Hematopoietic multipotent progenitor cell treated with erythropoietin and hydrocortisone succinate and interleukin-3 and kit ligand, for 4 days (in vitro differentiated cells): ENCODE measurements around the gene TRAM2.

ENCODE experiments used
- DNase-seq: peaks from one replicate; pipeline ENCODE4 v3.0.0-alpha.2; 2015

TRAM2 gene, protein sequence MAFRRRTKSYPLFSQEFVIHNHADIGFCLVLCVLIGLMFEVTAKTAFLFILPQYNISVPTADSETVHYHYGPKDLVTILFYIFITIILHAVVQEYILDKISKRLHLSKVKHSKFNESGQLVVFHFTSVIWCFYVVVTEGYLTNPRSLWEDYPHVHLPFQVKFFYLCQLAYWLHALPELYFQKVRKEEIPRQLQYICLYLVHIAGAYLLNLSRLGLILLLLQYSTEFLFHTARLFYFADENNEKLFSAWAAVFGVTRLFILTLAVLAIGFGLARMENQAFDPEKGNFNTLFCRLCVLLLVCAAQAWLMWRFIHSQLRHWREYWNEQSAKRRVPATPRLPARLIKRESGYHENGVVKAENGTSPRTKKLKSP

DNA sequence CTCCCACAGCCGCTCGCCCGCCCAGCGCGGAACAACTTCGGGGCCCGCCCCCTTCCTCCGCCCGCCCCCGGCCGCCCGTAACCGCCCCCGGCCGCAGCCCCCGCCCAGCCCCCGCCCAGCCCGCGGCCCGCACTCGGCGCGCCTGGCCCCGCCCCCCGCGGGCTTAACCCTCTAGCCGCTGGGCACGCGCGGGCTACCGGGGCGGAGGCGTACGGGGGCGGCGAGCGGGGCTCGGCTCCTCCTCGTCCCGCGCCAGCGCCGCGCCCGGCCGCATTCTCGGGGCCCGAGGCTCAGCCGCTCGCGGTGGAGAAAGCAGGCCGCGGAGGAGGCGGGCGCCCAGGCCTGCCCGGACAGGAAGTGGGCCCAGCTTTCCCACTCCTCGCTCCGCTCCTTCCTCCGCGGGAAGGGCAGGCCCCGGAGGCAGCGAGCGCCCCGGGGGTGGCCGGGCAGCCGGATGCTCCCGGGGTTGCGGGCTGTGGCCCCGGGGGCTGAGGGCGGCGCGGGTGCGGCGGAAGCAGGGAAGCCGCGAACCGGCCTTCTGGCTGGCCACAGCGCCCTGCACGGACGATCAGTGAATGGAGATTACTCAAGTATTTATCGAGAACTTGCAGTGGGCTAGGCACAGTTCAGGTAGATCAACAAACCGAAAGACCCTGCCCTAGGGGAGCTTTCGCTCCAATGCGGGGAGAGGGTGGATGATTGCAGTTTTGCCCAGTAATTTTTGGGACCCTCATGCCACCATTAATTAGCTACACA is at the start of gene TRAM2:
TSS of gene TRAM2 (minus strand) at position 39 of the 756 bp plus-strand sequence. CDS start 145 bp downstream, outside the sequence.
- DNase-seq = peak; percentile 92

DNA sequence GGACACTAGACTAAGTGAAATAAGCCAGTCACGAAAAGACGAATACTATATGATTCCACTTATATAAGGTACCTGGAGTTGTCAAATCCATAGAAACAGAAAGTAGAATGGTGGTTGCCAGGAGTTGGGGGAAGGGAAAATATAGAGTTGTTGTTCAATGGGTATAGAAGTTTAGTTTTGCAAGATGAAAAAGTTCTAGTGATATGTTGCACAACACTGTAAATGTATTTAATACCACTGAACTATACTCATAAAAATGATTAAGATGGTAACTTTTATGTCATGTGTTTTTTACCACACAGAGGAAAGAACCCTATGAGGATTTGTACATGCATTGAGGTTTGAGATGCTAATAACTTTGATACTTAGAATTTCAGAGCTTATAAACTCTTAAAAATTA is 46.0 kb upstream of the TRAM2 start:
- DNase-seq = no peak

DNA sequence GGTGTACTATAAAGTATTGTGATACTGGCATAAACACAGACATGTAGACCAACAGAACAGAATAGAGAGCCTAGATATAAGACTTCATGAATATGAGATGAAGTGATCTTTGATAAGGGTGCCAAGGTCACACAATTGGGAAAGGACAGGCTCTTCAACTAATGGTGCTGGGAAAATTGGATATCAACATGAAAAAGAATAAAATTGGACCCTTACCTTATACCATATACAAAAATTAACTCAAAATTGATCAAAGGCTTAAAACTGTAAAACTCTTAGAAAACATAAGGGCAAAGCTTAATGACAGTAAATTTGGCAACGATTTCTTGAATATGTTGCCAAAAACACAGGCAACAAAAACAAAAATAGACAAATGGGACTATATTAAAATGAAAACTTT is 44.8 kb upstream of the TRAM2 start:
- no peak for DNase-seq

DNA sequence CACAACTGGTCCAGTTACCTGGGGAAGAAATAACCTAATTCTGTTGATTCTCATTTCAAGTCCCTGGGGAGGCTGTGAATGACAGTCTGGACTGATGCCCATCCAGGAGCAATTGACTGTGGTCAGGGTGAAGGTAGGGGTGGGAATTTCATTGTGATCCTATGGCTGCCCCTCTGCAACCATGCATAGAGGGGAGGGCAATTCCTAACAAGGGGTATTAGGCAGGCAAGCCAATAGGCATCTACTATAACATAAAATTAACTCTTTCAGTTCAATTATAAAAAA is 44.0 kb upstream of the TRAM2 start:
- no peak for DNase-seq

DNA sequence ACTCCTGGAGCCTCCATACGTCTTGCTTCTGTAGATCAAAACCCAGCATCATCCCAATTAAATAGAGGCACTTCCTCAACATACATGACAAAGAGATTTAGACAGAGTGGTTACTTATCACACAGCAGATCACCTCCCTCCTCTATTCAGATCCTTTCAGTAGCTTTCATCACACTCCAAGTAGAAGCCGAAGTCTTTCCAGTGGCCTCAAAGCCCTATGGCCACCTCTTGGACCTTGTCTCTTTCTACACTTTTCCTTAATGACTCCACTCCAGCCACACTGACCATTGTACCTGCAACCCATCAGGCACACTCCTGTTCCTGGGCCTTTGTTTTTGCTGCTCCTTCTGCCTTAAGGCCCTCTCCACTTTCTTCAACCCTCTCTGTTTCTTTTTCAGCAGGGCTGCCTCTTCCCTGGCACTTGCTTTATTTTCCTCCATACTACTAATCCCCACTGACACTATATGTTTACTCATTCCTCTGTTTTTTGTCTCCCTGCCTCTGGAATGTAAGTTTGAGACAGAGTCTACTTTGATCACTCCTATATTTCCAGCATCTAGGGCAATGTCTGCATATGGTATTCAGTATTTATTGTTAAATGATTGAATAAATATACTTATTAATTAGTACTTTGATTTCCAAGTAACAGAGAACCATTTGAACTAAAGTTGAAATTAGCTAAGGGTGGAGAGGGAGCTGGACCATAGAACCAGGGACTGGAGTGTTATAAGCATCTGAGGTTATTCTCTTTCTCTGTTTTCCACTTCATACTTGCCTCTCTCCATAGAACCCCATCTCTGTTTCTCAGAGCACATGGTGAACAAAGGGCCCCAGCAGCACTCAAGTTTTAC is 43.4 kb upstream of the TRAM2 start:
- DNase-seq = peak; percentile 43

DNA sequence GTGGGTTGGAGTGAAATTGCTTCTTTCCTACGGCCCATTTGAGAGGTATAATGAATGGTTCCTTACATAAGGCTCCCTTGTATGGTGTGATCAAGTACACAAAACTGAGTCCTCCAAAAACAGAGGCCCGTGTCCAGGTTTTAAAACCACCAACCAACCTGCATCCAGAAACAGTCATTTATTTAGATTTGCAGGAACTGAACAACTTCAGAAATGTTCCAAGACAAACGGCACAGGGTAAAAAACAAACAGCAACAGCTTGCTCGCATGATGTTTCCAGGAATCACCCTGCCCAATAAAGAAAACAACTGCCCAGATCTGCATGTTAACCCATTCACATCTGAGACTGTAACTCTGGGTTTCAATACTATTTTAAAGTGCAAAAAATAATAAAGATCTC is 40.2 kb upstream of the TRAM2 start:
- DNase-seq = no peak

DNA sequence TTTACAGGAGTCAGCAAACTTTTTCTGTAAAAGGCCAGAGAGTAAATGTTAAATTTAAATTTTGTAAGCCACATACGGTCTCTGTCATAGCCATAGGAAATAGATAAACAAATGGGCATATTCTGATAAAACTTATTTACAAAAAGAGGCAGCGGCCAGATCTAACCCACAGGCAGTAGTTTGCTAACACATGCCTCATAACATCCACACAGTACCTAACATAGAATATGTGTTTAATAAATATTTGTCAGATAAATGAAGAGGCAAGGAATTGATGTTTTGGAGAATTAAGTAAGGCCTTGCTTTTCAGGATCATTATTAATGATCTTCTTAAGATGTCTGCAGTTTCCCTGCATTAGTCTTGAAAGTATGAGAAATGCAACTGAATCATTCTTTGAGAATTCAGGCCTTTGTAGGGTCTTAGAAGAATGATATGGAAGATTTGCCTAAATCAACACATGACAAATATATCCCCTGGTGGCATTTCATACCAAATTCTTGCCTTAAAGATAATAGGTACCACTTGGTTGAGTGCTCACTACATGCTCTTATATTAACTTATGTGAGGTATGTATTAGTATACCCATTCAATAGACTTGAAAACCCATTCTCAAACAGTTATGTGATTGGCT is 39.3 kb upstream of the TRAM2 start:
- peak; percentile 31 for DNase-seq

DNA sequence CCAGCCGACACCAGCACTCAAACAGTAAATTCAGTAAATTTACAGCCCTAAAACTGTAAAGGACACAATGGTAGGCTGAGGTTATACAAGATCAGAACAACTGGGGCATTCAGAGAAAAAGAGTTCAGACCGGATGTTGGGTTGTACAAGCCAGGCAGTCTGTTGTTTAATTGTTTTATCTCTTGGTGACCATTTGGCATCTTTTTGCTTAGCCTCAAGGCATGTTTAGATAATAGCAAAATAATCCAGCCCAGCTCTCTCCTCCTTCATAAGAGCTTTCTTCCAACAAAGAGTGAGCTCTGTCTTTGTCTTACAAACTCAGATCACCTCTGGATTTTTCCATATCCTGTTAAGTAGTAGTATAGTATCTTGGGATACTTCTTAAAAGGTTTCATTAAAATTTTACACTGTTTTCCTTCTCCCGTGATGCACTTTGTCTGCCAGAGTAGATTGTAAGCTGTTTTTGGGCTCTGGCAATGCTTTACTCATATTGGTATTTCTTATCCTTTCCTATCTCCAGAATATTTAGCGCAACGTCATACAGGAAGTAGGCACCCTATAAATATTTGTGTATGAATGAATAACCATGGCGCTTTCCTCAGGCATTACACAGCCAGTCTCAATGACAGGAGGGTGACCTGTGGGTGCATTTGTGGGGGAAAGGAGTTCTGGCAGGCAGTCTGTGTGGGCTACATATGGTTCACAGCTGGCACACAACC is 35.6 kb upstream of the TRAM2 start:
- peak; percentile 82 for DNase-seq

DNA sequence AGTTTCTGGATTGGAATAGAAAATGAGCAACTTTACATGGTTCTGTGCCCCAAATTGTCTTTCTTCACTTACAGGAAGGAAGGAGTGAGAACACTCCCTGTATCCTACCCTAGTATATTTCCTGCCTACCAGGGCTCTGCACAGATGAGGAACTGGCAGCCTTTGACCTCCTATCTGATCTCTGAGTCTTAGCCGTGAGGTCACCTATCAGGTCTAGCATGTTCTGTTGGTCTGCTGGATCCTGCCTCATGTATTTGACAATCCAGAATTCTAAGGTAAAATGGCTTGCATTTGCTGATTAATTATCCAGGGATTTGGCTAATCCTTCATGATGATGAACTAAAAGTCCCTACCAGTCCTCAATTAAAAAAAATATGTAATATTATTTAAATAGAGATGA is 35.0 kb upstream of the TRAM2 start:
- peak; percentile 56 for DNase-seq

DNA sequence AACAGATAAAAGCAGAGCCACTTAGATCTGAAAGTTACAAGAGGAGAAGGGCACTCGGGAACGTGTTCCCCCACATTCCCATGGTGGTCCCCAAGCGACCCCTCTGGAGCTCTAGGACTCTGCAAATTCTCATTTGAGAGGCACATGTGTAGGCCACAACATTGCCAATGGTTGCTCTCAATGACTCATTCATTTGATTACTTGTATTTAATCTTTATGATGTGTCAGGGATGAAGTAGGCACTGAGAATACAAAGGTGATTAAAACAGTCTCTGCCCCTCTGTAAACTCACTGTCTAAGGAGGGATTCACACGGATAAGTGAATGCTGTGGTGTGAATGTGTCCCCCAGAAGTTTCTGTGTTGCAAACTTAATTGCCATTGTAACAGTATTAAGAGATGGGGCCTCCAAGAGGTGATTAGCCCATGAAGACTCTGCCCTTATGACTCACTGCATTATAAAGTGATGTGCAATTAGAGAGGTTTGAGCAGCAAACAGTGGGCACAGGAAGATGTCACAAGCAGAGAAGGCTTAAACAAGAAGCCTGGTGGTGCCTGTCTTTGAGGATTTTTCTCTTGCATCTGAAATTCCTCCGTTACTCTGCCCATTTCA is 34.0 kb upstream of the TRAM2 start:
- DNase-seq = no peak

DNA sequence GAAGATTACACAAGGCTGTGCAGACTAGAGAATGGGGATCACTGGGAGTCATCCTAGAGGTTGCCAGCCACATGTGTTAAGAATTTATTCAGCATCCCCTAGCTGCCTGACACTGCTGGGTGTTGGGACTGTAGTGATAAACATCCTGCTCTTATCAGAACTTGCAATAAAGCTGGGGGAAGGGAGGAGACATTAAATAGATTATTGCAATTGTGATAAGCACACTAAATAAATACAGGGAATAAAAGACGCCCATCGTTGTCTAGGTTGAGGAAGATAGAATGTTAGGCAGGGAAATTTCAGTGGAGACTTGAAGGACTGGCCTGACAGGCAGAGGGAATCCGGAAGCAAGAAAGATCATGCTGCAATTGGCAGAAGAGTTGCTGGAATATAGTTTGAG is 33.2 kb upstream of the TRAM2 start:
- DNase-seq = peak; percentile 19

DNA sequence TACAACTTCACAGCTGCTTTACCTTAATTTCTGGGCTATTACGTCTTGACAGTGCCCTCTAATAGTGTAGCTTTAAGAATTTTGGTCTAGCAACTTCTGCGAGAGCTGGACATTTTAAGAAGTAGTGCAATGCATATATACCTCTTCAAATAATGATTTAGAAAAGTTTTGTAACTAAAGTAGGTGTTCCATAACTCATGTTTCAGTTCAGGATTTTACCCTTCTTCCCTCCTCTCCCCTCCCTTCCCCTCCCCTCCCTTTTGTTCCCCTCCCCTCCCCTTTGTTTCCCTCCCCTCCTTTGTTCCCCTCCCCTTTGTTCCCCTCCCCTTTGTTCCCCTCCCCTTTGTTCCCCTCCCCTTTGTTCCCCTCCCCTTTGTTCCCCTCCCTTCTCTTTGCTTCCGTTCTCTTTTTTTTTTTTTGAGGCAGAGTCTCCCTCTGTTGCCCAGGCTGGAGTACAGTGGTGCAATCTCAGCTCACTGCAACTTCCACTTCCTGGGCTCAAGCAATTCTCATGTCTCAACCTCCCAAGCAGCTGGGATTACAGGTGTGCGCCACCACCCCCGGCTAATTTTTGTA is 28.8 kb upstream of the TRAM2 start:
- no peak for DNase-seq

DNA sequence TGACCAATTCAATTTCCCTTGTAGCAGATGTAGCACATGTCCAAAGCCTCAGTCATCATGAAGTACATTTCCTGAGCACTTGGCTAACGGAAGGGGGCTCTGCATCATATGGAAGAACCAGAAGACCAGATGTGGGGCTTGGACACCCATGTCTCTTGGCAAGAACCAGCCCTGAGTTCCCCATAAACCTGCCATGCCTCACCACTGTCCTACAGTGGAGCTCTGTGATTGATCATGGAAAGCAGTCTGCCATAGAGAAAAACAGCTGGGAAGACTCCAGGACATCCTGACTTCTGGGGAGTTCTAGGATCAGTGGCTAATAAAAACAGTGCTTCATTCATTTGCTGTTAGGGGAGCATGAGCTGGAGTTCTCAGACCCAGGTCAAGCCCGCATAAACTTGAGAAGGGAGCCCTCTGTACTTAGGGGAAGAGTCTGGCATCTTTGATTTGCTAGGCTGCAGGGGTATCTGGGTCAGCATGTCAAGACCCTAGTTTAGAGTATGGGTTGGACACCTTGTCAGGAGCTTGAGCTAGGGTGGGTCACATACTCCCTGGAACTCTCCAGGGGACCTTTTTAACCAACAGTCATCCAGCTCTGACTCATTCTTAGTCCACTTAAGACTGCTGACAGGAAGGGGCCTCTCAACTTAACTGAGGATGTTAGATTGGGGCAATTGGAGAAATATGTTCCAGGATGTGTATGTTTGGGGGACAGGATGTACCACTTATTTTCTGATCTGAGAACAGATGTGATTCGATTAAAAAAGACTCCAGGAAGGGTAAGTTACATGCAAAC is 26.3 kb upstream of the TRAM2 start:
- peak; percentile 22 for DNase-seq

DNA sequence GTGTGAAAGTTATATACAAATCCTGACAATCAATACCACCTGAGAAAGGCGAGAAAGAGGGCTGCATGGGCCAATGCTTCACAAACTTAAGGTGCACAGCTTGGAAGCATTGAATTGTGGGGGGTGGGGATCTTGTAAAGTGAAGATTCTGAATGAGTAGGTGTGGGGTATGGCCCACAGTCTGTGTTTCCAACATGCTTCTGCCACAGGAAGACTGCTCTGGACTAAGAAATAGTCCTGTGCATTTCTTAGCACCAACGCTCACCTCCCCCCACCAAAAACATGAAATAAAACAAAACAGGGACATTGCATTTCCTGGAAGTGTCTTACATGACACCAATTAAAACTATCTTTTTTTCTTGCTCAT is 21.9 kb upstream of the TRAM2 start:
- DNase-seq = no peak

DNA sequence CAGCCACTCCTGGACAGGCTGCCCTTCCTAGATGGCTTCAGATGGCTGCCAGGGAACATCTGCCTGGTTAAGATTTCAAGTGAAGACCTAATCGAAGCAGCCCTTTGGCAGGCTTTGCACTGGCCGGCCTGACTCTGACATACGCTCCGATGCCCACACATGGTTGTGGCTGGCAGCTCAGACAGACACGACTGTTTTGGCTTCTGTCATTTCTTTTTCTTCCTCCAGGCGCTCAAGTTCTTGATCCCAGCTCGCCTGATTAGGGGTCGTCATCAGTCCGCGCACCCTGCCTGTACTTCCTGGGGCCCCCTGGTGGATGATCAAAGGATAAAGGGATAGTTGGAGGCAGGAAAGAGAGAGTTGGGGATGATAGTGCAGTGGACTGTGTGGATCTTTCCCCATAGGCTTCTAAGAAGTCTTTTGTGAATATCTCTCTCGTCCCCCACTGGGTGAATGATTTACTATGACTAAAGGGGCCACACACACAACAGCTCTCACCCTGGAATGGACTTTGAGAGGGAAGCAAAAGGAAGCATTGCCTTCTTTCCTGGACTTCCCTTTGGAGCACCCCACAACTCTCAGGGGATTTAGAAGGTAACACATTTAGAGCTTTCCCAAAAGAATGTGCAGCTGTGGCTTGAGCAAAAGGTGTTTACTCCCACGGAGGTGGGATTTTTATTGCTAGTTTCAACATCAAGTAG is 21.4 kb upstream of the TRAM2 start:
- peak; percentile 91 for DNase-seq

DNA sequence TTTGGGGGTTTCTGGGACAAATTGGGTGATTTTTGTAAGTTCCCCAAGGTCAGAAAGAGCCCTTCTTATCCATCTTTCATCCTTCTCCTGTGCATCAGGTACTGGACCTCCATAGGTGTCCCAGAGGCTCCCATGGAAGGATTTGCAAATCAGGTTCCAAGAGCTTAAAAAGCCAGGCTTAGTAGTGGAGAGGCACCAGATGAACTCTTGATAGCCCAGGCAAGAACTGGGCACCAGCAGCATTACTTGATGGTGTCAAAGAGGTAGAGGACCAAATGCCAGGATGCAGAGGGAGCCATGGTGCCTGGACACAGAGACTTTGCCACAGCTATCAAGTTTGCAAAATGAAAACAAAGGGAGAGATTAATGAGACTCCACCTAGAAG is 20.9 kb upstream of the TRAM2 start:
- DNase-seq = no peak

DNA sequence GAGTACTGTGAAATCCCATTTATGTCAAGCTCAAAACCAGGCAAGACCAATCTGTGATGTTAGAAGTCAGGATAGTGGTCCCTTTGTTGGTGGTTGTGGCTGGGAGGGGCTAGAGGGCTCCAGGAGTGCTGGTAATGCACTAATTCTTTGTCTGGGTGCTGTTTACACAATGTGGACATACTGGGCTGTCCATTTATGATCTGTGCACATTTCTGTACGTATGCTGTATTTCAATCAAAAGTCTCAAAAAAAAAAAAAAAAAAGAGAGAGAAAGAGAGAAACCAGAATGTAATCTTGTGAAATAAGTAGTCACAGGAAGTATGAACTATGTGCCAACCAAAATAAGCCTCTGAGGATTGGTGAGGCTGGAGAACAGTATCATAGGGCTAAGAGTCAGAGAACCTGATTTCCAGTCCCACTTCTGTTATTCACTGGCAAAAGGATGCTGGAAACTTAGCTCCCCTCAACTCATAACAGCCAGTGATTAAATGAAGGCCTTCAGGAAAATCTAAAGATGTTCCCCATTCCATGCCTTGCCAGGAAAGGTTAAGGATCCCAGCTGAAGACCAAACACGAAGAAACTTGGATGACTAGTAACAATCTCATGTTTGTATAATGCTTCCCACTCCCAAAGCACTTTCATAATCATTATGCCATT is 19.6 kb upstream of the TRAM2 start:
- DNase-seq = no peak

DNA sequence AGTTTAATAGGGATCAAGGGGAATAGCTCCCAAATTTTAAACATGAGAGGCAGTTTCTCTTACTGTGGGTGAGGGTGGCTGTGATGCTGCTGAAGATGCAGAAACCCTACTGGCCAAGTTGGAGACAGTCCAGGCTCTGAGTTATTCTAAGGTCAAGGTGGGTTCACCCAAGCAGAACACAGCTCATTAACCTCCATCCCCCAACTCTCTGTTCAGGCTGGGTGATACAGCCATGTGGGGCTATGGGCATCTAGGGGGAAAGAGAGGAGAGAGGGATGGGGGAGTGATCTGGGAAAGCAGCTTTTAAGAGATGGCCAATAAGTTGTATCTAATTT is 18.9 kb upstream of the TRAM2 start:
- no peak for DNase-seq

DNA sequence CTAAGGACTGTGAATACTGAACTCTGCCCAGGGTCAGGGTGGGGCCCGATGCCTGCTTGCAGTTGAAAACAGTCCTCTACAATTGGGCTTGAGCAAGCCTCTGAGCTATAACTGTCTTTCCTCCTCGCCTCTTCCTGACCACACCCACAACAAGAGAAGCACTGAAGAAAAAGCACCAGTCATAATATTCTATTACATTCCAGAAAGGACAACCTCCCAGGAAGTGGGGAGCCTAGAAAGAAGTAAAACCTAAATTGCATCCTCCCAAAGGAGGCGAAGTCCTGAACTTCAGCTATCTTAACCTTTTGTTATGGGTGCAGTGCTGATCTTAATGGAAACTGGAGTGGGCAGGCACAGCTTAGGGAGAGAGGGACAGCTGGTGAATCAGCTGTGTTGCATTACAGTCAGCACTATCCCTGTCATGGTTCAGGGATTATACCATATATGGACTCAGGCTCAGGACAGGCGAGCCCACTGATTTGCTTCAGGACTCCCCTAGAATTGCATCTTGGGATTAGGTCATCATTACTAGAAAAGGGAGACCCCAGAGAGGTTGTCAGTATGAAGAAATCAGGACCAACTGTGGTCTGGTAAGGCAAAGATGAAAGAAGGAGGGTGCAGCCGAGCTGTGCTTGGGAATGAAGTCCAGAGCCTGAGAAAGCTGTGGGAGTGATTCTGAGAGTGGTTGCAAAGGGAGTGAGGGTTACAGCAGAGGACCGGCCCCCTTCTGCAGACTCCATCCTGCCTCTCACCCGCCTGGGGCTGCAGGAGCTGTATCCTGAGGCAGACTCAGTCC is 18.3 kb upstream of the TRAM2 start:
- peak; percentile 48 for DNase-seq
